Measurements from ENCODE around the gene TRIM52.
A peak's percentile ranks its signal among the peaks of the same experiment; 100 is the strongest.

TRIM52 gene

GRCh38 chr5:181255836-181256578 lies 4.9 kb downstream of the TRIM52 start:
- Histone ChIP-seq H3K4me3 (ENCODE audit: low read depth, low read length) (no peak overlapping the region), H3K9me3 (ENCODE audit: control insufficient read depth, insufficient read depth, low read depth, low read length) (no peaks in the 10 kb centered on the region), H3K27ac (ENCODE audit: extremely low read depth, low read depth, low read length) (no peak overlapping the region), H3K36me3 (ENCODE audit: control insufficient read depth in 2 of 2, insufficient read depth in 1 of 2, low read length in 2 of 2) (peaks cover 18 to 62% of the 10 kb centered on the region in 2 experiments), H3K4me1 (ENCODE audit: control insufficient read depth, insufficient read depth, low read length) (no peaks in the 10 kb centered on the region)
- CTCF ChIA-PET, result interaction anchor here (0.6 kb wide), 2 partner anchors 17 to 43 kb away, joined by 3 read pairs; no protein-coding TSS in a partner anchor
- POLR2A ChIA-PET, result interaction anchor here (1.1 kb wide), 1 partner anchor 9 kb away, joined by 3 read pairs; no protein-coding TSS in a partner anchor
- TF ChIP-seq ZNF121 (tag by site-specific recombination; IDR thresholded peaks at IDR 0.05) (peak; percentile 94), ZNF404 (tag by site-specific recombination; IDR thresholded peaks at IDR 0.05) (no peak), ZNF549 (tag by site-specific recombination; IDR thresholded peaks at IDR 0.05) (no peak), PRDM1 (tag by site-specific recombination; IDR thresholded peaks at IDR 0.05) (0 out of 2 replicates have a peak, but pooled peaks have one; percentile 44), ZNF501 (tag by site-specific recombination; IDR thresholded peaks at IDR 0.05) (0 out of 2 replicates have a peak, but pooled peaks have one; percentile 24), ZNF776 (tag by site-specific recombination; IDR thresholded peaks at IDR 0.05; ENCODE audit: borderline replicate concordance) (no peak), ZBTB17 (tag by site-specific recombination; IDR thresholded peaks at IDR 0.05) (peak; percentile 56), ZNF362 (tag by site-specific recombination; IDR thresholded peaks at IDR 0.05) (peak; percentile 53; the same call in 1 of the 2 replicates), ZNF664 (tag by site-specific recombination; IDR thresholded peaks at IDR 0.05) (peak; percentile 51; the same call in 1 of the 2 replicates), PRDM2 (tag by site-specific recombination; IDR thresholded peaks at IDR 0.05; ENCODE audit: borderline replicate concordance) (no peak)
- TF ChIP-seq, protein P1, sequence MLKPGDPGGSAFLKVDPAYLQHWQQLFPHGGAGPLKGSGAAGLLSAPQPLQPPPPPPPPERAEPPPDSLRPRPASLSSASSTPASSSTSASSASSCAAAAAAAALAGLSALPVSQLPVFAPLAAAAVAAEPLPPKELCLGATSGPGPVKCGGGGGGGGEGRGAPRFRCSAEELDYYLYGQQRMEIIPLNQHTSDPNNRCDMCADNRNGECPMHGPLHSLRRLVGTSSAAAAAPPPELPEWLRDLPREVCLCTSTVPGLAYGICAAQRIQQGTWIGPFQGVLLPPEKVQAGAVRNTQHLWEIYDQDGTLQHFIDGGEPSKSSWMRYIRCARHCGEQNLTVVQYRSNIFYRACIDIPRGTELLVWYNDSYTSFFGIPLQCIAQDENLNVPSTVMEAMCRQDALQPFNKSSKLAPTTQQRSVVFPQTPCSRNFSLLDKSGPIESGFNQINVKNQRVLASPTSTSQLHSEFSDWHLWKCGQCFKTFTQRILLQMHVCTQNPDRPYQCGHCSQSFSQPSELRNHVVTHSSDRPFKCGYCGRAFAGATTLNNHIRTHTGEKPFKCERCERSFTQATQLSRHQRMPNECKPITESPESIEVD (tag by site-specific recombination; IDR thresholded peaks at IDR 0.05), result peak; percentile 7; the same call in 1 of the 2 replicates
- TF ChIP-seq, protein P2, sequence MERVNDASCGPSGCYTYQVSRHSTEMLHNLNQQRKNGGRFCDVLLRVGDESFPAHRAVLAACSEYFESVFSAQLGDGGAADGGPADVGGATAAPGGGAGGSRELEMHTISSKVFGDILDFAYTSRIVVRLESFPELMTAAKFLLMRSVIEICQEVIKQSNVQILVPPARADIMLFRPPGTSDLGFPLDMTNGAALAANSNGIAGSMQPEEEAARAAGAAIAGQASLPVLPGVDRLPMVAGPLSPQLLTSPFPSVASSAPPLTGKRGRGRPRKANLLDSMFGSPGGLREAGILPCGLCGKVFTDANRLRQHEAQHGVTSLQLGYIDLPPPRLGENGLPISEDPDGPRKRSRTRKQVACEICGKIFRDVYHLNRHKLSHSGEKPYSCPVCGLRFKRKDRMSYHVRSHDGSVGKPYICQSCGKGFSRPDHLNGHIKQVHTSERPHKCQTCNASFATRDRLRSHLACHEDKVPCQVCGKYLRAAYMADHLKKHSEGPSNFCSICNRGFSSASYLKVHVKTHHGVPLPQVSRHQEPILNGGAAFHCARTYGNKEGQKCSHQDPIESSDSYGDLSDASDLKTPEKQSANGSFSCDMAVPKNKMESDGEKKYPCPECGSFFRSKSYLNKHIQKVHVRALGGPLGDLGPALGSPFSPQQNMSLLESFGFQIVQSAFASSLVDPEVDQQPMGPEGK (tag by site-specific recombination; IDR thresholded peaks at IDR 0.05), result no peak
